C1 segment of cervical spinal cord (tissue), 14 donors: ENCODE results near the gene PORCN.
A peak's percentile ranks its signal among the peaks of the same experiment; 100 is the strongest.

Experiments
- DNase-seq, 14 donors: peaks; one replicate each; lab custom pipeline; 2025; lab: John Stamatoyannopoulos, UW

PORCN gene

DNA sequence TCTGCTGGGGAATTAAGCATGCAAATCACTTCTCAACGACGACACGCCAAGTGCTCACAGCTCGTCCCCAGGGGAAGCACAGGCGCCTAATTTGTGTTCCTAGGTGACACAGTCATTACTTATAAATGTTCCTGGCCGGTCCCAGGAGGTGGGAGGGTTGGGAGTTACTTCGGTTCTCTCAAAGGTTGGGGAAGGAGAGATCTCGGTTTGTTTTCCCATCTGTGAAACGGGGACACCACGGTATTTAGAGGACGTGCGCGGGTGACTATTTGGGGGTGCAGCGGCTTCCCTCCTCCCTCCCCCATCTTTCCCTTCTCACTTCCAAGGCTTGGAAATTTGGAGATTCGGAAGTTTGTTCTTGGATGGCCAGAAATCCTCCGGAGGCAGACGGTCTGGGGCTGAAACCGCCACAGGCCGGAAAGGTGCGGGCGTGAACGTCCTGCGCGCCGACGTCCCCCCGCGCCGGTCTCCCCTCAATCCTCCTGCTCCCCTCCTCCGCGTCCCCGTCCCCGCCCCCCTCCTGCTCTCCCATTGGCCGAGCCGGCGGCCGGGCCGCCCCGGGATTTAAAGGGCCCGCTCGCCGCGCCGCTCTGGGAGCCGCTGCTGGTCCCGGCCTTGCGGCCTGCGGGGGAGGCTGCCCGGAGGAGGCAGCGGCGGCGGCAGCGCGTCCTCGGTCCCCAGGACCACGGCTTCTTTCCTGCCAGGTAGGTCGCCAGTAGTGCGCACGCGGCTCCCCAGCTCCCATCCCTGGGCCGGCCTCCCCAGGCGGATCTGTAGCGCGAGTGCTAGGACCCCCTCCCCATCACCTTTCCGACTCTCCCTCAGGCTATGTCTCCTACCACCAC, at the start of gene PORCN:
TSS of gene PORCN (plus strand) at position 593 of the 845 bp plus-strand sequence. CDS start 829 bp downstream, outside the sequence.
- peak in 13 of 14 donors; percentile 16 to 82 (median 51) for DNase-seq

DNA sequence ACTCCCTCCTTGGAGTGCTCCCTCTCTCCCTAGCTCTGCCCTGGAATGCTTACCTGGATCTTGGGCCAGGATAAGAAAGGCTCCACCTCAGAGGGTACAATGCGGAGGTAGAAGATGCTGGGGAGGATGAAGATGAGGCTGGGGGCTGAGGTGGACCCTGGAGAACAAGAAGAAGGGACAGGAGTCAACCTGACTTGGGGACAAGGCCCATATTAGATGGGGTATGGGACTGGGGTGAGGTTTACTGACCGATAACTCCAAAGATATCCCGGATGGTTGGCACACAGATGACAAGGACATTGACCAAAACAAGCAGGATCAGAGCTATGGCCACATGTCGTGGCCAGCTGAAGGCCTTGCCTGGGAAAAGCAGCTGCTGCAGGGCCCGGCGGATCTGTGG, 49.3 kb upstream of the PORCN start:
- no peak for DNase-seq

DNA sequence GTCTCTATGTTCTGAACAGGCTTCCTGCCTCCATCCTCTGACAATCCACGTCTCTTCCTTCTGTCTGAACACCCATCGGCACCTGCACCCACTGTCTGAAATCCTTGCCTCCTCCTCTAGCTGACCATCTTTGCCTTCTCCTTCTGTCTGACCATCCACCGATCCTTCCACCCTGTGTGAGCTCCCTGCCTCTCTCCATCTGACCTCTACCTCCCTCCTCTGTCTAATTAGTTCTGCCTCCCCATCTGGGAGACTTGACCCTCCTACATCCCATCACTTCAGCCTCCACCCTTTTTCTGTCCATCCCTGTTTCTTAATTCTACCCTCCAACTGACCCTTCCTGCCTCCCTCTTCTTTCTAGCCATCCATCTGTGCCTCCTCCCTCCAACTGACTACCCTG, 48.8 kb upstream of the PORCN start:
- DNase-seq, result no peak

DNA sequence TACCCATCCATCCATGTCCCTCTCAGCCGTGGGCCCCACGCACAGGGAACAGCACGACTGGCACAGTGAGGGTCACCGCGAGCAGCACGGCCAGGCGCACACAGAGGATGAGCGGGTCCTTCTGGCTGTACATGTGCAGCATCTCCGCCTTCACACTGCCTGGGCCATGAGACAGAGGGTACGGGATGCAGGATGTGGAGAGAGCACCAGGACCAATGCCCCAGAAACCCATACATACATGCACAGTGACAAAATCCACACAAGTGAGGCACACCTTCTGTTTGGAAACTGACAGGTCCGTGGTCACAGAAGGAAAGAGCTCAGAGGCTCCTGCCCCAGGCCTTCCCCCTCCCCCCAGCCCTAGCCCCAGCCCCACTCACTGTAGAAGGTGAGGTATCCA, 48.2 kb upstream of the PORCN start:
- DNase-seq, result no peak

DNA sequence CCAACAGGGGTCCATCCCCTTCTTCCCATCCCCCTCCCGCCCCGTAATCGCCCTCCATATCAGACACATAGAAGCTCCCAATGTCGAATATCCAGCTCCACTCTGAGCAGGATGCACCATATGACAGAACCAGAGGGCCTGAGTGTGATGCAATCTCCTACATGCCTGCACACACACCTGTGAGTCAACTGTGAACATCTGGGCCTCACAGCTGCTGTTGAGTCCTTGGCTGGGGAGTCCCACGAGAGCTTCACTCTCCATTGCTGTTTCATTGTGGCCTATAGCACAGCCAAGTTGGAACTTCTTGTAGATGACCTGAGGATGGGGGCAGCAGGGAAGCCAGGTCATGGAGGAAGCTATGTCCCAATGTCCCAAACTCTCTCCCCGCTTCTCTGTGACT, 47.0 kb upstream of the PORCN start:
- DNase-seq, result no peak

DNA sequence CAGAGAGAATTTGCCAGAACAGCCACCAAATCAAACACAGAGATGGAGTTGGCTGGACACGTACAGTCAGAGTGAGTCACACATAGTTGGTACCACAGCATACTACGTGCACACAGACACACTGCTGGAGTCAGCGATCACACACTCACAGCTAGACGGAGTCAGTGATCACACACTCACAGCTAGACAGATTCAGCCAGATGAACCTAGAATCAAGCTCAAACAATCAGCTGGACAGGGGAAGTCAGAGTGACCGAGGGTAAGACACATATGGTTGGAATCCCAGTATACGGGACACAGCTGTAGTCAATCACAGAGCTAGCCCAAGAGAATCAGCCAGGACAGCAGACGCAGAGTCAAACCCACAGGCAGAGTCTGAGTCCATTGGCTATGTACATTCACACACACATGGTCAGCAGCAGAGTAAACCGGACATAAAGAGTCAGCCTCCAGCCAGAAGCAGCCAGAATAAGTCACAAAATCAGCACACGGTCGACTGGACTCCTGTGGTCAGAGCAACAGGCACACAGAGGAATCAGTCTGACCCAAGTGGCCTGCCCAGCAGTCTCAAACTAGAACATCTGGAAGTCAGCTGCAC, 43.4 kb upstream of the PORCN start:
- DNase-seq, result no peak

DNA sequence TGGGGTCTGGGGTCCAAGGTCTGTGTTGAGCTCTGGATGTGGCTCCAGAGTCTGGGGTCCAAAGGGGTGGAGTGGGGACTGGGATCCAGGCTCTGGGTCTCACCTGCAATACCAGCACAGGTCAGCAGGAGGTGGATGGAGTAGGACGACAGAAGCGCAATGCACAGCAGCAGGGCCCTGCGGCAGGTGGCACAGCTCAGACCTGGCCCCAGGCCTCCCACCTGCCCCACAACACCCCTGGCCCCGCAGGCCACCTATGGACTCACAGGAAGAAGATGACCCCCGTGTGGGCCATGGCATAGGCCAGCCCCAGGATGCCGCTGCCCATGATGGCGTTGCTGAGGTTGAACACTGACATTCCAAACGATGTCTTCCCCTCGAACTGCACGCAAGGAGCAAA, 42.1 kb upstream of the PORCN start:
- DNase-seq, result no peak

DNA sequence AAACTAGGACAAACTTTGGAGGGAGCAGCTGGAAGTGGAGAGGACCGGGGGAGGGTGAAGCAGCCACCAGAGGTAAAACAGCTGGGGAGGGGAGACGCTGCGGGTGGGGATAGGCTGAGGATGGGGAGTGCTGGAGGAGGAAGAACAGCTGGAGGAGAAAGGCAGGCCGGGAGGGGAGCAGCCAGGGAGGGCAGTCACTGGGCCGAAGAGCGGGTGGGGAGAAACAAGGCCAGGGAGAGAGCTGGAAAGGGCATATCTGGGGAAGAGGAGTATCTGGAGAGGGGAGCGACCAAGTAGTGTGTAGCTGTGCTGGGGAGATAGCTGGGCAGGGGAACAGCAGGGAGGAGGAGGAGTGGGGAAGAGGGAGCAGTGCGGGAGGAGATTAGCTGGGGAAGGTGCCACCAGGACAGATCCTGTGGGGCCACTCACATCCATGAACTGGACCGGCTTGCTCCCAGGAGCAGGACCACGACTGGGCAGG, 41.5 kb upstream of the PORCN start:
- DNase-seq, result no peak

DNA sequence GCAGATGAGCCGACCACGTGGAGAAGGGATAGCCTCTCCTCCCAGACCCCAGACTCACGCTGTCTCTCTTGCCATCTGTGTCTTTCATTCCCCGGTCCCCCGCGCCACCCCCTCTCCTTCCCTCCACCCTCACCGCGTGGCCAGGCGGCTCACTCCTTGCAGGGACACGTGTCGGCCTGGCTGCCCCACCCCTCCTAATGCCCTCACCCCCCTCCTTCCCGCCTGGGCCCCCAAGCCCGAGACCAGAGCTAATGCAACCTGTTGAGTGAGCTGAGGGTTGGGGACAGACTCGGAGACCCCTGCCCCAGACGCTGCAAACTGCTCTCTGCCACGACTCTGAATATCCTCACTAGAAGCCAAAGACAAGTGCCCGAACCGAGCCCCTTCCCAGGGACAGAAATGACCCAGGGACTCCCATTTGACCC, 40.5 kb upstream of the PORCN start:
- no peak for DNase-seq

DNA sequence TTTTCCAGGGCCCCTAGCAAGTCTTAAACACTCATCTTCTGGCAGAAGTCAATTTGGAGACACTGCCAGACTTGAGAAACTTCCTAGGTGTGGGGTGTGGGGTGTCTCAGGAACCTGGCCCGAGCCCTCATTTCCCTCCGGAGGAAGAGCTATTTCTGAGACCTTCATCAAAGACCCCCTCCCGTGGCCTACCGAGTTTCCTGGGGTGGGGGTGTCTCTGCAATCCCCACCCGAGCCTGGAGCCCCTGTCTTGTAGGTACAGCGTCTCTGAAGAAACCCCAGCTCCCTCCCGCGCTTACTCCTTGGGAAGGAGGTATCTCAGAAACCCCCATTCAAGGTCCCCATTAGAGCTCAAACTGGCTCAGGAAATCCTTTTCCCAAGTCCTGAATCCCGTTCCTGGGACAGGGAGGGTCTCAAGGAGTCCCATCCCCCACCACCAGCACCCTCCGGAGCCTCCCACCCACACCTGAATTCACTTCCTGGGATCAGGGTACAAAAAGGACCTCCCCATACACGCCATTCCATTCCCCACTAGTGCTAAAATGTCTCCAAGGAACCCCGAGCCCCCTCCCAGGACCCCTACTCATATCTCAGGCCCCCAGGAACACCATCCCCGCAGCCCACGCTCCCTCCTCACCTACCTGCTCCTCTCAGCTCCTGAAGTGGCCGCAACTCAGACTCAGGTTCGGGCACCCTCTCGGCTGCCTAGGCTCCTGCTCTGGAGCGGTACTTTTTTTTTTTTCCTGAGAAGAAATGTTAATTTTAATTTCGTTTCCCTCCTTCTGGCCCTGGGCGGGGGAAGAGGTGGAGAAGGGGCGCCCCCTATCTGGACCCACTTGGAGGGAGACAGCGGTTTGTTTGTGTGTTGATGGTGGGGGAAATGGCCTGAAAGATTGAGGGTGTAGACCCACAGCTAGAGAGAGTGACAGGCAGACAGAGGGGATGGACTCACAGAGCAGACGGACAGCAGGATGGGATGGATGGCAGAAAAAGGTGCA, 39.8 kb upstream of the PORCN start:
- no peak for DNase-seq

DNA sequence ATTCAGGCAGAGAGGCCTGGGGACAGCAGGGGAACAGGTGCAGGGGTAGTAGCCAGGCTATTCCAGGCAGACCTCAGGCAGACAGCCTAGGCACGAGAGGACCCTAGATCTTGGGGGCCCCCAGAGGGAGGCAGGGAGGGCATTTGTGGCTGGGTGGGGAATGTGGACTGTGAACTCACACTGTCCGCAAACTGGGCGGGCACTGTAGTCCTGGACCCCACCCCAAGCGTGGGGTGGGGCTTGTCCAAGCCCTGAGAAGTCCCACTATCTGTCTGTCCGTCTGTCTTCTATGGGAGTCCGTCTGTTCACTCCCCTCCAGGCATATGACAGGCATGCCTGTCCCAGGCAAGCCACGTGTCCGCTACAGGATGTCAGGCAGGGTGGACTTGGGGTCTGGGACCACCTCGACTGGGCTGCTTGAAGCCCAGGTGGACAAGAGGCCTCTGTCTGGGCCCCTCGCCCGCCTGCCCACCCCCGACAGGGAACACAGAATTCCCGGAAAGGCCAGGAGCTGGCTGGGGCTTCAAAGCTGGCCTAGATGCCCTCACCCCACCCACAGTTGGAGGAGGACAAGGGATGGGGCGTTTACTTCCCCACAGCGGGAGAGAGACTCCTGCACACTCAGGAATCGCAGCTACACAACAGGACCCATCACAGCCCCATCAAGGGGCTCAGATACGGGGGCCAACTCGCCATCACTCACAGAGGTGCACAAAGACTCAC, 38.5 kb upstream of the PORCN start, which contains the start of gene SLC38A5:
TSS of gene SLC38A5 (minus strand) at position 151 of the 723 bp plus-strand sequence. CDS start 2,336 bp downstream, outside the sequence.
- DNase-seq, result no peak

DNA sequence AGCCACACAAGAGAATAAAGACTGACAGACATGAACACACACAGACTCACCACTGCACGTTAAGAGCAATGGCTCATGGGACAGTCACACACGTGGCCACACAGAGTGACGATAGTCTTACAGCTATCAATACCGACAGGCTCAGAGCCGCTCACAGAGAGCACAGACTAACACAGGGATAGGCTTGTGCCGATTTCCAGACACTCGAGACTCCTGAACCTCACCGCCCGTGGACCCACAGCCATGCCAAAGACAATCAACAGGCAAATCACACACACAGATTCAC, 38.0 kb upstream of the PORCN start:
- no peak for DNase-seq

DNA sequence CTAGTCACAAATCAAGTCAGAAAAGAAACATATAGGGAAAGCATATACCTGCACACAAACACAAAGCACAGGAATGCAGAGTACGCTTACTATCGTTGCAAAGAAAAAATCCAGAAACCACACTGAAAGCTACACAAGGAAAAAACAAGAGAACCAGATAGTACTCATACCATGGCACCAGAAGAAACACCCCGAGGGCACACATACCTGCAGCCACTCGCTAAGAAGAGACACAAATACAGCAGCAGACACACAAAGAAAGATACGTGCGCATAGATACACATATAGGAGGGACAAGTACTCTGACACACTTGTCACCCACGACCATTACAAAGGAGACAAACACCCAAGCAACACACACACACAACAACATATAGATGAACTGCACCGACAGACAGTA, 37.3 kb upstream of the PORCN start:
- no peak for DNase-seq

DNA sequence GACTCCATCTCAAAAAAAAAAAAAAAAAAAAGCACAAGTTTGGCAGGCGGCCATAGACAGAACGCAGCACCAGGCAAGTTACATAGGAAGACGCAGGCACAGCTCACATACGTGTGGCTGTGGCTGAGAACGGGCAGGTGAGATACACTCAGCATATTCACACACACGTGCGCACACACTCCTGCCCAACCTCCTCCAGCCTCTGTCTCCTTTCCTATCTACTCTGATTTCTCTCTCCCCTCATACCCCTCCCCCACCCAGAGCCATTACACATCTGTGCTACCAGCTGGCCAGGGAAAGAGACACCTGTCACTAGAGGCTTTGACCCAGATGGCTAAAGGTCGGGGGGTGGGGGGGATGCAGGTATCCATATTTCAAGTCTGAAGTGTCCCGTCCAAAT, 36.6 kb upstream of the PORCN start:
- DNase-seq, result no peak

DNA sequence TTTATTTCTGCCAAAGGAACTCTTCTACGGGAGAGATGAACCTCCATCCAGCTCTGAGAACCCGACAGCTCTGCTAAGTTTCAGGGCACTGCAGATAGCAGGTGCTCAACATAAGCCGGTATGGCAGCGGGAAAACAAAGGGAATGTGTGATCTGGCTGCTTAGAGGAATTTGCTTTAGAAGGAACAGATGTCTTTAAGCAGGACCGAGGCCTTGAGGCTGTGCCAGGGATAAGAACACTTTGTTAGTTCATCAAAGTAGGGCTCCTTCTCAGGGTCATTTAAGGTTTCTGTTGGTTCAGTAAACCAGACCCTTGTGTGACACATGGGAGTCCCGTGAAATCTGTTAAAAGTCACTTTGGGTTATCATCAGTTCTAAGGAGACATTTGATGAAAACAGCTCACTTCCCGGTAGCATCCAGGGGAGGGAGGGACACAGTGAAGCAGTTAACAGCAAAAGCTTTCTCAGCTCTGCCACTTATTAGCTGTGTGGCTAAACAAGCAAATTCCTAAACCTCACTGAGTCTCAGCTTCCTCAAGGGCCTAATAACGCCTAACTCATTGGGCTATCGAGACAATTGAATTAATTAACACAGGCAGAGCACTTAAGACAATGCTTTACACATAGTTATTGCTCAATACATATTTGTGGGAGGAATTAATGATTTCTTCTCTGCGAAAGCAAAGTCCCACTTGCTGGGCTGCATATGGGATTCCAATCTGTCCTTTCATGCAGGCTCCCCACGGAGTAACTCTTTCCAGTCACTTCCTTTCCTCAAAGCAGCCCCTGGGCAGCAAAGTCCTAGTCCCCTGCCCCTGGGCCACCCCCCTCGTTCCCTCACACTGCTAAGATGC, 35.7 kb upstream of the PORCN start:
- no peak for DNase-seq

DNA sequence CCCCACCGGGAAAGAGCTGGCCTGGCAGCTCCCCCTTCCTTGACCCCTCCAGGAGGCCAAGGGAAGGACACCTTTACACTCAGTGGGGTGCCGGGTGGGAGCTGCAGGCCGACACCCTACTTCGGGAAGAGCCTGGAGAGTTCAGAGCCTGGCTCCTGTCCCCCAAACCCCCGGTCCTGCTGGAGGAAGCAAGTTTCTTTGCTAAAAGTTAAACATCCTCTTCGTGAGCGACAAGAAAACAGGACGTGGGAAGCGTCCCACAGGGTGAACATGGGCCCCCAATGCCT, 35.1 kb upstream of the PORCN start:
- no peak for DNase-seq

DNA sequence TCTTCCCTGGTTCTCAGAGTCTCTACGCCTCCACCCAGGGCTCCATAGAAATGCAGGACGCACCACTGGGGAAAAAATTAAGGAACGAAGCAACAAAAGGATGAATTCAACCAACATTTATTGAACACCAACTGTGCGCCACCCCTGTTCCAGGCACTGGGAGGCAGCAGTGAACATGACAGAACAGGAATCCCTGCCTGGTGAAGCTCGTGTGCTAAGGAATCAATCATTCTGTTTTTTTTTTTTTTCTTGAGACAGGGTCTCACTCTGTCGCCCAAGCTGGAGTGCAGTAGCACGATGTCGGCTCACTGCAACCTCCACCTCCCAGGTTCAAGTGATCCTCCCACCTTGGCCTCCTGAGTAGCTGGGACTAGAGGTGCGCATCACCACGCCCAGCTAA, 34.7 kb upstream of the PORCN start:
- DNase-seq, result no peak

DNA sequence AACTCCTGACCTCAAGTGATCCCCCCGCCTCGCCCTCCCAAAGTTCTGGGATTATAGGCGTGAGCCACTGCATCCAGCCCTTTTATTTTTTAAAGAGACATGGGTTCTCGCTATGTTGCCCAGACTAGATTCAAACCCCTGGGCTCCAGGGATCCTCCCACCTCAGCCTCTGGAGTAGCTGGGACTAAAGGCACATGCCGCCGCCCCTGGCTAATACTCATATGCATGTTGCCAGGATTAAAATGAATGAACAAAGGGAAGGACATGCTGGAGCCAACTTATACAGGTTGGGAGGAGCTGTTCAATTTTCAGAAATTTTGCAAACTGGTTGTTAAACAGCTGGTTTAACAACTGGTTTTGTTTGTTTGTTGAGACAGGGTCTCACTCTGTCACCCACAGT, 34.2 kb upstream of the PORCN start:
- DNase-seq, result no peak

DNA sequence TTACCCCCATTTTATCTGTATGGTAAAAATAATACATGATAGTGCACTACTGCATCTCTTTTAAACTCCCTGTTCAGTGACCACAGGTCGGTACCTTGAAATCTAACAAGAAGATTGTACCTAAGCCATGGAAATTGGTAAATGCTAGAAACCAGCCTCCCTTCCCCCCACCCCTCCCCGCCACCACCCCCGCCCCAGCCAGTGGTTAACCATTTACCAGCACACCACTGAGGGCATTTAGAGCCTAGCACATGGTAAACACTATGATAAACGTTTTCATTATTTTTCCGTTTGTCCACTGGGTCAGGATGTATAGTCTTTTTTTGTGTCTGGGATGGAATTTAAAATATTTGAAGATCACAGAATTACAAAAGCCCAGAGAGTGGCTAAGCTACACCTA, 33.5 kb upstream of the PORCN start:
- DNase-seq, result no peak

DNA sequence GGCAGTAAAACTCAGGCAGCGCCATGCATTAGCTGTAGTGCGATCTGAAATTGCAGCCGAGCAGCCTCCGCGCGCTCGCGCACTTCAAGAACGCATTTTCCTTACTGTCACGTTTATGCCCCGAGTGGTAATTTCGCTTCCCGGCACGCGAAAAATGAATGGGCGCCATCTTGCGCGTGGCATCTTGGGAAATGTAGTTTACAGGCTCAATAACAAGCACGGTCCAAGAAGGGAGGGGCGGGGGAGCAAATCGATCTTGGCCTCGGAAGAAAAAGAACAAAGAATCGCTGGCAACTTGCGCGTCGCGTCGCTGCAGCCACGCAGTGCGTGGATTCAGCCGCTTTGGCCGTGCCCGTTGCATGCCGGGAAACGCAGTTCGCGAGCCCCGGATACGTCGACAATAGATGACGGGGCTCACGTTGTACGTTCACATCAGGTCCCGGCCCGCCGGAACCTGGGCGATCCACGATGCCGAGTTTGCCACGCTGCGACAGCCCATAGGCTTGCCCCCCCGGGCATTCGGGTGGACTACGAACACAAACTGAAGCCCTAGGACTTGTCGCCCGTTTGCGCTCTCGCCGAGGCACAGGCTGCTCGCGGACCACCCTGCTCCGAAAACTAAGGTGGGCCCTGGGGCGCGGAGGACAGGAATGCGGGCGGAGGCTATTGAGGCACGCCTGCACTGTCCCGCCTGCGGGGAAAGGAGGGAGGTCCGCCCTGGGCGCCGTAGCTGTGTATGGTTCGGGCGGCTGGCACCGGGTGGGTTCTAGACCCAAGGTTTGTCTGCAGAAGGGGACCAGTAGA, 32.8 kb upstream of the PORCN start, which contains the start of gene FTSJ1:
TSS of gene FTSJ1 (plus strand) at position 426 of the 804 bp plus-strand sequence. CDS start 1,849 bp downstream, outside the sequence.
- peak; percentile 15 to 92 (median 74) for DNase-seq
